ENCODE results near the gene CGNL1. TPM values are rescaled to one million over a fixed set of nuclear protein-coding genes. Genes with fewer than 3 reads are reported as not detected.
A peak's percentile ranks its signal among the peaks of the same experiment; 100 is the strongest.

Gene CGNL1
- total RNA-seq, 2 donors from 2014 or later: 82.6 to 98.0 TPM

- WGBS, 2 experiments (ENCODE audit: insufficient coverage in 1 of 2, insufficient read length in 1 of 2): 94 to 100% methylated on average over 5 to 8 of the region's 8 CpGs
- no peak for TF ChIP-seq CTCF (conservative IDR thresholded peaks at IDR 0.05)
- H3K4me1 ChIP-seq (ENCODE audit: control insufficient read depth, insufficient read depth, low read length): peaks cover 27% of the 10 kb centered on the region
- H3K9me3 ChIP-seq (ENCODE audit: control insufficient read depth, low read length): no peaks in the 10 kb centered on the region
- Mint-ChIP-seq H3K36me3 (ENCODE audit: low read depth) (peaks cover 72% of the 10 kb centered on the region), H3K27ac (peak overlapping the region; percentile 92), H3K4me1 (peaks cover 44% of the 10 kb centered on the region), H3K27me3 (ENCODE audit: insufficient read depth) (no peaks in the 10 kb centered on the region), H3K9me3 (no peaks in the 10 kb centered on the region), H3K4me3 (no peak overlapping the region)
- peaks cover 51% of the 10 kb centered on the region for H3K36me3 ChIP-seq (ENCODE audit: control insufficient read depth, insufficient read depth, low read length)
- H3K9ac ChIP-seq (ENCODE audit: extremely low read depth, low read length, poor library complexity, severe bottlenecking): no peak overlapping the region
- no peaks in the 10 kb centered on the region for H3K27me3 ChIP-seq (ENCODE audit: control insufficient read depth, insufficient read depth, low read length, poor library complexity, severe bottlenecking)
- peak; percentile 45 for DNase-seq
- no peak overlapping the region for H3K27ac ChIP-seq (ENCODE audit: low read depth, low read length)
- no peak overlapping the region for H3K4me3 ChIP-seq (ENCODE audit: low read length)
Observed at GRCh38 chr15:57552678-57553334, 176.5 kb downstream of the CGNL1 start.

- peaks cover 44% of the 10 kb centered on the region for H3K36me3 ChIP-seq (ENCODE audit: control insufficient read depth, insufficient read depth, low read length)
- WGBS, 2 experiments (ENCODE audit: insufficient coverage in 1 of 2, insufficient read length in 1 of 2): 89 to 91% methylated on average over 4 to 5 of the region's 5 CpGs
- H3K9me3 Mint-ChIP-seq: no peaks in the 10 kb centered on the region
- H3K4me3 ChIP-seq (ENCODE audit: low read length): no peak overlapping the region
- peak; percentile 76 for DNase-seq
- H3K9ac ChIP-seq (ENCODE audit: extremely low read depth, low read length, poor library complexity, severe bottlenecking): no peak overlapping the region
- peaks cover 65% of the 10 kb centered on the region for H3K36me3 Mint-ChIP-seq (ENCODE audit: low read depth)
- no peaks in the 10 kb centered on the region for H3K27me3 Mint-ChIP-seq (ENCODE audit: insufficient read depth)
- peak; percentile 50 for TF ChIP-seq CTCF (conservative IDR thresholded peaks at IDR 0.05)
- H3K4me1 ChIP-seq (ENCODE audit: control insufficient read depth, insufficient read depth, low read length): peaks cover 27% of the 10 kb centered on the region
- H3K9me3 ChIP-seq (ENCODE audit: control insufficient read depth, low read length): no peaks in the 10 kb centered on the region
- H3K27ac ChIP-seq (ENCODE audit: low read depth, low read length): no peak overlapping the region
- H3K27me3 ChIP-seq (ENCODE audit: control insufficient read depth, insufficient read depth, low read length, poor library complexity, severe bottlenecking): no peaks in the 10 kb centered on the region
- H3K27ac Mint-ChIP-seq: peak overlapping the region; percentile 85
- H3K4me1 Mint-ChIP-seq: peaks cover 42% of the 10 kb centered on the region
- no peak overlapping the region for H3K4me3 Mint-ChIP-seq
Observed at GRCh38 chr15:57553526-57553925, 177.2 kb downstream of the CGNL1 start.

- H3K4me1 ChIP-seq (ENCODE audit: control insufficient read depth, insufficient read depth, low read length): peaks cover 27% of the 10 kb centered on the region
- H3K27ac ChIP-seq (ENCODE audit: low read depth, low read length): peak overlapping the region; percentile 3
- peaks cover 37% of the 10 kb centered on the region for H3K36me3 ChIP-seq (ENCODE audit: control insufficient read depth, insufficient read depth, low read length)
- Mint-ChIP-seq H3K4me3 (no peak overlapping the region), H3K27me3 (ENCODE audit: insufficient read depth) (no peaks in the 10 kb centered on the region), H3K27ac (peak overlapping the region; percentile 85), H3K9me3 (no peaks in the 10 kb centered on the region), H3K4me1 (peaks cover 39% of the 10 kb centered on the region), H3K36me3 (ENCODE audit: low read depth) (peaks cover 60% of the 10 kb centered on the region)
- no peaks in the 10 kb centered on the region for H3K9me3 ChIP-seq (ENCODE audit: control insufficient read depth, low read length)
- no peak overlapping the region for H3K4me3 ChIP-seq (ENCODE audit: low read length)
- no peaks in the 10 kb centered on the region for H3K27me3 ChIP-seq (ENCODE audit: control insufficient read depth, insufficient read depth, low read length, poor library complexity, severe bottlenecking)
- H3K9ac ChIP-seq (ENCODE audit: extremely low read depth, low read length, poor library complexity, severe bottlenecking): no peak overlapping the region
- TF ChIP-seq CTCF (conservative IDR thresholded peaks at IDR 0.05): no peak
- 67 to 75% methylated on average over 8 to 10 of the region's 10 CpGs for WGBS, 2 experiments (ENCODE audit: insufficient coverage in 1 of 2, insufficient read length in 1 of 2)
- DNase-seq: peak; percentile 62
Observed at GRCh38 chr15:57554063-57554811, 177.9 kb downstream of the CGNL1 start.

Measured in endodermal cell (in vitro differentiated cells).